ENCODE measurements around the gene CASP7.

Gene CASP7

DNA sequence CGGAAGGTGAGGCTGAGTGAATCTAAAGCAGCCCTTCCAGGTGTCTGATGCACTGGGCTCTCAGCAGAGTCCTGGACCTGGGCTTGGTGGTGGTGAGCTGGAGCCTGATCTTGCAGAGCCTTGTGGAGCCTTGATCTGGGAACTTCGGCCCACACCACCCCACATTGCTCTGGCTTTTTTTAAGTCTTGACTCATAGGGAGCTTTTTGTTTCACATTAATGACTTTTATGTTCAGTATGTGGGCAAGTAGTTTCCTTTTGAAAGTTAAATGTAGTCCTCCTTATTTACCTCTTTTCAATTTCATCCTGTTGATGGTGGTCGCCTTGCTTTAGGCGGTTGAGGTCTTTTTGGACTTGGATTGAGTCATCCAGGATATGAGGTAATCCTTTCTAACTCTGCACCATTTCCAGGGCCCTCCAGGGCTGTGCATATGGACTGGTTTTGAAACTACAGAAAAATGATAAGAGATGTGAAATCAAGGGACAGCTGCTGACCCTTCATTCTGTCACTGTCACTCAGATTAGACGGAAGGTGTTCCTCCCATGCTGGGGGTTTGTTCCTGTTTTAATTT is 12.9 kb upstream of the CASP7 start:
- Histone ChIP-seq H3K36me3 (no peaks in the 10 kb centered on the region), H3K27me3 (peaks cover 0 to 6% of the 10 kb centered on the region in 2 donors), H3K4me1 (peaks cover 0 to 12% (median 0%) of the 10 kb centered on the region in 4 donors), H3K4me3 (no peak overlapping the region), H3K9me3 (peaks cover 0 to 10% (median 0%) of the 10 kb centered on the region in 3 donors), H3K27ac (no peak overlapping the region)
- no peak for DNase-seq
- TF ChIP-seq, protein P1, sequence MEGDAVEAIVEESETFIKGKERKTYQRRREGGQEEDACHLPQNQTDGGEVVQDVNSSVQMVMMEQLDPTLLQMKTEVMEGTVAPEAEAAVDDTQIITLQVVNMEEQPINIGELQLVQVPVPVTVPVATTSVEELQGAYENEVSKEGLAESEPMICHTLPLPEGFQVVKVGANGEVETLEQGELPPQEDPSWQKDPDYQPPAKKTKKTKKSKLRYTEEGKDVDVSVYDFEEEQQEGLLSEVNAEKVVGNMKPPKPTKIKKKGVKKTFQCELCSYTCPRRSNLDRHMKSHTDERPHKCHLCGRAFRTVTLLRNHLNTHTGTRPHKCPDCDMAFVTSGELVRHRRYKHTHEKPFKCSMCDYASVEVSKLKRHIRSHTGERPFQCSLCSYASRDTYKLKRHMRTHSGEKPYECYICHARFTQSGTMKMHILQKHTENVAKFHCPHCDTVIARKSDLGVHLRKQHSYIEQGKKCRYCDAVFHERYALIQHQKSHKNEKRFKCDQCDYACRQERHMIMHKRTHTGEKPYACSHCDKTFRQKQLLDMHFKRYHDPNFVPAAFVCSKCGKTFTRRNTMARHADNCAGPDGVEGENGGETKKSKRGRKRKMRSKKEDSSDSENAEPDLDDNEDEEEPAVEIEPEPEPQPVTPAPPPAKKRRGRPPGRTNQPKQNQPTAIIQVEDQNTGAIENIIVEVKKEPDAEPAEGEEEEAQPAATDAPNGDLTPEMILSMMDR (IDR thresholded peaks at IDR 0.05), result no peak
- intact Hi-C loops (cut with DNase I; ENCODE audit: low total_unique reads), result no loop called here

DNA sequence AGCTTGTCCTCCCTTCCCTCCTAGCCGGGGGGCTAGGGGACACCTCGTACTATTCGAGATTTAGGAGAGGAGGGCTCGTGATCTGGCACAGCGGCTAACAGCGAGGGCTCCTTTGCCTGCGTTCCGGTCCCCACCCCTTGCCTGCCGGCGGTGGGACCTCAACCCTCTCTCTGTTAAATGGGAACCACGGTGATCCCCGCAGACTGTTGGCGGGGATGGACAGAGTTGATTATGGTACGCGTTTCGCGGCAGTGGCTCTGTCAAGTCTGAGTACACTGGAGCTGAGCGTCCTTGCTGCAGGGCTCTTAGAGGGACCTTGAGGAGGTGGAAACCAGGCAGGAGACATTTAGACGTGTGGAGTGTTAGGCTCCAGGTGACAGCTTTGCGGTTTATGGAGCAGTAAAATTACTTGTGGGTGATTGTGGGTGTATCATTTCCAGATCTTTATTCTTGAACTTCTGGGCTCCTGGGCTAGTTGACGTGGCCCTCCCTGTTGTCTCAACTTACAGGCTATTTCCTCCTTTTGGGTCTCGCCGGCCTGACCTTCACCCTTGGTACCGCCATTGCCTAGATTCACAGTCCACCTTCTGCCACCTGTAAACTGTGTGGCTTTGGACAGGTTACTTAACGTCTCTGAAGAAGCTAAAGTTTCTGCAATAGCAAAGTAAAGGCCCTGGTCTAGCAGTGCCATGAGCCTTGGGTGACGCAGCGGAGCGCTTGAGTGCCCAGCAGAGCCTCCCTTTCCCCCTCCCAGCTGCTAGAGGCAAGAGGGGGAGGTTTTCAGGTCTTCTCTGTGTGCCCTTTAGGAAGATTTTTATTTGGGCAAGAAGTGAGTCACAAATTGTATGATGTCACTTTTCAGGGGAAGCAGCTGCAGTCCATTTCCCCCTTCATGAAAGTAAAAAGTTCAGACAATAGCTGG is 739 bp downstream of the CASP7 start:
- H3K36me3 ChIP-seq, result peaks cover 0 to 4% (median 0%) of the 10 kb centered on the region in 3 donors
- intact Hi-C loops (cut with DNase I; ENCODE audit: low total_unique reads), result no loop called here
- DNase-seq, result peak; percentile 59 to 73
- H3K9me3 ChIP-seq, result no peaks in the 10 kb centered on the region
- peak overlapping the region; percentile 91 to 98 for H3K4me3 ChIP-seq
- no peaks in the 10 kb centered on the region for H3K27me3 ChIP-seq
- TF ChIP-seq, protein P1 (IDR thresholded peaks at IDR 0.05), result no peak
- peak overlapping the region; percentile 92 to 98 for H3K27ac ChIP-seq
- H3K4me1 ChIP-seq, result peaks cover 0 to 16% (median 8%) of the 10 kb centered on the region in 4 donors

DNA sequence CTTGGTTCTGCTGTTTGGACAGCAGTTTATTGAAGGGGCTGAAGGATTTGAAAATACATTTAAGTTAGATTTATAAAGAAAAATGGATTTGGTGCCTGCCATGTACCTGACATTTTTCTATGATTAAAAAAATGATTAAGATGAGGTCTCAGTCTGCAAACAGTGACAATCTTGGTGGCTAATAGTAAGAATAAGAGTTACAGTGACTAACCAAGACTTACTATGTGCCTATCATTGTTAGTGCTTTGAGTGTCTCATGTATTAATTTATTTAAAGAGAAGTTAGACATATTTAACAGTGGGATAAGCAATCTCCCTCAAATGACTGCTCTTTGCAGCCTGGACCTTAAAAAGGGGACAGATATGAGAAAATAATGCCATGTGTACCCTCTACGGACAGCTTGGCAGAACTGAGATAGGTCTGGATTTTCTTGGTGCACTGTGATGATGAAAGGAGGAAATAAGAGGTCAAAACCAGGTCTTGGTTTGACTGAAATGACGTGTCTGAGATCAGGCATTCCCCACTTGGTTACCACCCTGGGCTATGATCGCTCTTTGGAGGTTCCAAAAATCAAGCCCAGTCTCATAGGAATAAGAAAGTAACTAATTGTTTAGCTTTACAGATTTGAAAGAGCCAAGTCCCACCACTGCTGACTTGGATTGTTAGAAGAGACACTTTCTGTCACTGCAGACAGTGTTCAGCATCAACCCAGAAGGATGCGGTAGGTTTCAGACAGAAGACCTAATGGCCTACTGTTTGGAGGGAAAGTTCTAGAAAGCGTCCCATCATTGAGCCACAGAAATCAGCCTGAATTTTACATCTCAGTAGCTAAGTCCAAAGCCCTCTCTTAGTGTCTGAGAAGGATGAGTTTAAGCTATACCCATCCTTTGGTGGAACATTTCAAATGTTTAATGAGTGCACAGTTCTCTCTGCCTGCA is 2.1 kb downstream of the CASP7 start:
- peak overlapping the region; percentile 92 to 98 for H3K27ac ChIP-seq
- peaks cover 0 to 16% (median 8%) of the 10 kb centered on the region in 4 donors for H3K4me1 ChIP-seq
- H3K9me3 ChIP-seq, result peaks cover 0 to 10% (median 2%) of the 10 kb centered on the region in 3 donors
- H3K4me3 ChIP-seq, result no peak overlapping the region
- intact Hi-C loops (cut with DNase I; ENCODE audit: low total_unique reads), result no loop called here
- TF ChIP-seq, protein P1 (IDR thresholded peaks at IDR 0.05), result no peak
- no peaks in the 10 kb centered on the region for H3K27me3 ChIP-seq
- DNase-seq, result no peak
- peaks cover under 1 to 5% (median 4%) of the 10 kb centered on the region in 3 donors for H3K36me3 ChIP-seq

DNA sequence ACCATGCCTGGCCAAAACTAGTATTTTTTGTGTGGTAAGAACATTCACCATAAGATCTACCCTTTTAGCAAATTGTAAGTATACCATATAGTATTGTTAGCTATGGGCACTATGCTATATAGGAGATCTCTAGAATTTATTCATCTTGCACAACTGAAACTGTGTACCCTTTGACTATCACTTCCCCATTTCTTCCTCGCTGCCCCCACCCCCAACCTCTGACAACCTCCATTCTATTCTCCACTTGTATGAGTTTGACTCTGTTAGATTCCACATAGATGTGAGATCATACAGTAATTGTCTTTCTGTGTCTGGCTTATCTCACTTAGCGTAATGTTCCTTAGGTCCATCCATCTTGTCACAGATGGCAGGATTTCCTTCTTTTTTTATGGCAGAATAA is 3.6 kb downstream of the CASP7 start:
- no peak for DNase-seq
- TF ChIP-seq, protein P1 (IDR thresholded peaks at IDR 0.05), result no peak
- H3K9me3 ChIP-seq, result peaks cover 0 to 21% (median 10%) of the 10 kb centered on the region in 3 donors
- H3K27me3 ChIP-seq, result no peaks in the 10 kb centered on the region
- H3K36me3 ChIP-seq, result peaks cover 4 to 5% (median 4%) of the 10 kb centered on the region in 3 donors
- intact Hi-C loops (cut with DNase I; ENCODE audit: low total_unique reads), result no loop called here
- no peak overlapping the region for H3K4me3 ChIP-seq
- no peak overlapping the region for H3K27ac ChIP-seq
- peaks cover 0 to 16% (median 8%) of the 10 kb centered on the region in 4 donors for H3K4me1 ChIP-seq

DNA sequence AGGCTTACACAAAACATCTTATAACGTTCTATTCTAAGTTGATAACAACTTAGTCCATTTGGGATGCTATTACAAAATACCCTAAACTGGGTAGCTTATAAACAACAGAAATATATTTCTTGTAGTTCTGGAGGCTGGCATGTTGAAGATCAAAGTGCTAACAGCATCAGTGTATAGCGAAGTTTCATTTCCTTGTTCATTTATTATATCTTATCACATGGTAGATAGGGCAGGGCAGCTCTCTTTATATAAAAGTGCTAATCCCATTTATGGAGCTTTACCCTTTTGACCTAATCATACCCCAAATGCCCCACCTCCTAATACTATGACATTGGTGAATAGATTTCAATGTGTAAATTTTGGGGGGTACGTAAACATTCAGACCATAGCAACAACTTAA is 6.3 kb downstream of the CASP7 start:
- H3K9me3 ChIP-seq, result peaks cover 0 to 24% (median 10%) of the 10 kb centered on the region in 3 donors
- H3K36me3 ChIP-seq, result peaks cover 4 to 5% (median 4%) of the 10 kb centered on the region in 3 donors
- H3K4me1 ChIP-seq, result peaks cover 0 to 9% (median 7%) of the 10 kb centered on the region in 4 donors
- intact Hi-C loops (cut with DNase I; ENCODE audit: low total_unique reads), result no loop called here
- H3K27ac ChIP-seq, result no peak overlapping the region
- TF ChIP-seq, protein P1 (IDR thresholded peaks at IDR 0.05), result no peak
- DNase-seq, result no peak
- H3K4me3 ChIP-seq, result no peak overlapping the region
- H3K27me3 ChIP-seq, result no peaks in the 10 kb centered on the region
